GM10266 (cell line): ENCODE measurements around the gene HECW1.

ENCODE experiments used
- DNase-seq: peaks from one replicate; pipeline ENCODE4 v3.0.0; 2012; ENCODE audit errors: extremely low spot score
- CTCF ChIP-seq: IDR thresholded peaks from 2 replicates; pipeline ENCODE4 v1.5.1; 2012; ENCODE audit warnings: mild to moderate bottlenecking, low read depth; ENCODE audit not compliant: control insufficient read depth, insufficient read depth; ENCODE audit errors: missing control alignments

Gene HECW1

DNA sequence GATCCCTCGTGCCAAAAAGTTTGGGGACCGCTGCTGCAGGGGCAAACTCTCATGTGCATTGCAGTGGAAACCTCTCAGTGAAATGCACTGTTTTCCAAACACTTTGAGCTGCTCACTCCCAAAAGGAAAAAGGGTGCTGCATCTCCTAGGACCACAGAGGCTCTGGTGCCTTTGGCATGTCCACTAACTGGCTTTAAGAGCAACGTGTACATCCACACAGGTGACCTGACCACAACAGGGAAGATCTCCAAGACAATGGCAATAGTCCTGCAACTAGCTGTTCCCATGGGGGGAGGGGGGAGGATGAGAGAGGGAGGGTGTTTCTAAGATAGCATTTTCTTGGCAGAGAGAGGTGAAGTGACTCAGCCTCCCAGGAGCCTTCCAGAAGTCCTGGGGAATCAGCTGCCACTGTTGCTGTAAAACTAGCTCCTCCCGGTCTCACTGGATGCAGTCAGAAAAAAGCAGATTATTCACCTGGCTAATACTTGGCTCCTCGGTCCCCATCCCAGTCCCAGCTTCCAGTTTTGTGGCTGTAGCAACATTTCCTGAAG, 181.7 kb downstream of the HECW1 start:
- no peak for DNase-seq
- no peak for TF ChIP-seq CTCF

DNA sequence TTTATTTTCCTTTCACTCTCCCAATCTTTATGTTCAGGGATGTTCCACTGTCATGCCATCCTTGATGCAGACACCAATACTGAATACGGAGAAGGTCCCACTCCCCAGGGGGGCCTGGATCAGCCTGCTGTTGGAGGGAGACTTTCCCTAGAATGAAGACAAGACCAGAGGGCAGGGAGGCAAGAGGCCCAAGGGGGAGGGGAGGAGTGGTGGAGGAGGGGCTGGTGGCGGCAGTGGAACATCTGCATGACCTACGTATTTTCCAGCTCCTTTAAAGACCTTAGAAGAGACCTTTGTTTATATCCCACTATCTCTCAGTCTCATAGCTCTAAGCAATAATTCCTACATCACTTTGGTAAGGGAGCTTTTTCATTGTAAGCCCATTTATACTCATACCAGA, 183.0 kb downstream of the HECW1 start:
- no peak for TF ChIP-seq CTCF
- DNase-seq = no peak

DNA sequence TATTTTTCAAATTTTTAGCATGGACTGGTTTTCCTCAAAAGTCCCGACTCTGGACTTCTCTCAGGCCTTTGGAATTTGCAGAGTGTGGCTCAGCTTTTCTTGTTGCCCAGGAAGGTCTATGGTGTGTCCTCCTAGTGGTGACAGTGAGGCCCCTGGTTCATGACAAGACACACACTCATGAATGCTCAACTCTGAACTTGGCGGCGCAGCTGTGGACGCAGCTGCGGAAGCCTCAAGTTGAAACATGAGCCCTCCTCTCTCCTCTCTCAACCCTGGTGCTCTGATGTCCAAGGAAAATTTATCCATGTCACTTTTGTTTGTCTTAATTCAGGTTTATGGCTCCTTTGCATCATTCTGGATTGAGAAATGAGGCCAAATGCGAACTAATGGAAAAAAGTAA, 183.9 kb downstream of the HECW1 start:
- TF ChIP-seq CTCF = no peak
- no peak for DNase-seq

- DNase-seq = no peak
- TF ChIP-seq CTCF = no peak
These were observed 186.2 kb downstream of the HECW1 start for GRCh38 chr7:43298617-43299016.

GRCh38 chr7:43300121-43300520, 187.7 kb downstream of the HECW1 start:
- DNase-seq = no peak

DNA sequence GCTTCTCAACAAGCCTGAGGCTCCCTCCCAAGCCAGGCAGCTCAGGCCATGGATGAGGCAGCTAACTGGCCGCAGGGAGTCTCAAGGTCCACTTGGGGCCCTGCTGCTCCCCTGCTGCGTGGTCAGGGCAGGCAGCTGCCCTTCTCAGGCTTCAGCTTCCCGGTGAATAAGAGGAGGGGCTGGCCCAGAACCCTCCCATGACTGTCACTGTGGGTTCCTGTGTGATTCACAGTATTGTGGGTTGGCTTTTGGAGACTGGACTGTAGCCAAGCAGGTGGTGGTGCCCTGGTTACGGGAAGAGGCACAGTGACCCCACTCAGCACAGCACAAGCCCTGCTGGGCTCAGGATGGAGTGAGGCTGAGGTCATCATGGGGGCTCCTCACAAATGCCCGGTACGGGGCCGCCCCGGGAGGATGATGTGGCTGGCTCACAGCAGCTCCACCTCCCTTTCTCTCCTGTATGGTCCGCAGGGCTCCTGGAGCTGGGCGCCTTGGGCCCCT, 189.8 kb downstream of the HECW1 start:
- no peak for TF ChIP-seq CTCF
- no peak for DNase-seq

More at GRCh38 chr7:43300121-43300520, 187.7 kb downstream of the HECW1 start:
- no peak for TF ChIP-seq CTCF

DNA sequence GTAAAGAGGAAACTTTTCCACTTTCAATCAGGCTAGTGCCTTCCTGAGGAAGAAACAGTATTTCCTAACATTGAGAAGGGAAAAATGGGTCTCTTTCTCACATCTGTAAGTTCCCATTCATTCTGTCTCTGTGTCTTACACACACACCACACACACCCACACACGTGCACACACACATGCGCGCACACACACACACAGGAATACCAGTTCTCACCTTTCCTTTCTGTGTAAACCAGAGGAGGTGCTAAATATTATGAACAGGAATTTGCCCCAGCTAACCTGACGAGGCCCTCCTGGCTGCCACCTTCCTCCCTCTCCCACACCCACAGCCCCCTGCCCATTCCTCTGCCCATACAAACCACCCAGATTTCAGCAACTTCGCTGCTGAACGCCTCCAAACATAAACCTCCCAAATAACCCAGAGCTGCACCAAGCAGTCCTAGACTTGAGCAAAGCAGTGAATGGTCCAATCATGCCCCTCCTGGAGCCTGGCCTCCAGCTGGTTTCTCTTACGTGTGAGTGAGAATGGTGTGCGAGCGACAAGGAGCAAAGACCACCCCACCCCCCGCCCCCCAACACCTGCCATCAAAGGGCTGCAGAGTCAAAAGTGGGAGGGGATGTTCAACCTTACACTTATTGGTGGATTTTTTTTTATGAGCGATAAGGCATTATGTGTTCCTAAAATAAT, 190.5 kb downstream of the HECW1 start:
- TF ChIP-seq CTCF = no peak
- DNase-seq = no peak
